Muscle of back (tissue), 11 donors: Measurements from ENCODE around the gene DDAH1. TPM values are rescaled to one million over a fixed set of nuclear protein-coding genes. Genes with fewer than 3 reads are reported as not detected.
A peak's percentile ranks its signal among the peaks of the same experiment; 100 is the strongest.

ENCODE experiments used
- DNase-seq, 3 donors: peaks; one replicate each; pipeline versions ENCODE4 v3.0.0 to v3.0.0-alpha.2; 2013
- polyA plus RNA-seq, 10 donors: library from polyadenylated mRNA; unstranded; fragments of 120-200 nt; gene quantifications; one replicate each; pipeline ENCODE4 v1.2.1, GENCODE V29; 2013; ENCODE audit not compliant: insufficient read length in 10 of 10

Gene DDAH1
- polyA plus RNA-seq, 10 donors = 44.4 to 80.0 (median 57.3) TPM

- DNase-seq = peak; percentile 98 to 100 (median 99)
These were observed 188.6 kb downstream of the DDAH1 start, which contains the start of gene BCL10 for GRCh38 chr1:85276215-85276977. Gene BCL10, minus strand, starts transcription at chr1:85276632. Its CDS starts 280 bp downstream, at chr1:85276352.

GRCh38 chr1:85275701-85276214 is 189.2 kb downstream of the DDAH1 start:
- no peak for DNase-seq

DNA sequence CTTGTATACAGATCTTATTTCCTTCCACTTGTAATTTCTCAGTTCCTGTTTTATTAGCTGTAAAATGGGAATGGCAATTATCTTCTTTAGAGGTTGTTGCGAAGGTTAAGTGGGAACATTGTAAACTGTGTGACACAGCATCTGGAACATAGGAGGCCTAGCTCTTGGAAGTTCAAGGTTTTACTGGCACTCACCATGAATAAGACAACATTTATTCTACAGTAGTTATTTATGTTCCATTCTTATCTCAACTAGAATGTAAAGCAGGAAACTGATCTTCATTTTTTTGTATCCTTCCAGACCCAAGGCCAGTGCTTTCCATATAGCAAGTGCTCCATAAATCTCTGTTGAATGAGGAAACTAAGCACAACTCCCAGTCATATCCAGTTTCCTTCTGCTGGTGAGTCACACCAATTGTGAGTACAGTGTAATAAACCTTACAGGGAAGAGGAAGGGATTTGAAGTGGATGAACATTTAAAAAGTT is 189.9 kb downstream of the DDAH1 start:
- DNase-seq = peak in 1 of 3 donors; percentile 41

GRCh38 chr1:85273397-85273796 is 191.6 kb downstream of the DDAH1 start:
- DNase-seq = no peak

GRCh38 chr1:85268801-85269585 is 196.0 kb downstream of the DDAH1 start:
- DNase-seq = no peak

Other genes starting within 250 kb of the DDAH1 start
- 10 to 100 TPM; 24.0 to 35.5 (median 27.7) TPM for gene C1orf52, start 205.5 kb downstream of the DDAH1 start, polyA plus RNA-seq
- gene BCL10, start 188.5 kb downstream of the DDAH1 start, polyA plus RNA-seq = 10 to 100 TPM; 11.9 to 15.9 (median 13.9) TPM
- 100 to 1,000 TPM in 5 of 10 donors, 10 to 100 TPM in 5; 33.8 to 168 (median 97.6) TPM for gene CCN1, start 115.6 kb upstream of the DDAH1 start, polyA plus RNA-seq
- gene ZNHIT6, start 243.3 kb upstream of the DDAH1 start, polyA plus RNA-seq = 10 to 100 TPM; 16.4 to 23.7 (median 20.8) TPM